IPS-NIHi7 (cell line): ENCODE measurements around the gene UNC45B.
"Not testable (repeated sequence)": the region's sequence is repeated elsewhere in the genome, so short reads cannot be mapped to it uniquely, and the experiment has no call there.

Source experiments
- DNase-seq: peaks from one replicate; pipeline ENCODE4 v3.0.0; 2012; ENCODE audit warnings: mixed read lengths; ENCODE audit errors: extremely low spot score

UNC45B gene

GRCh38 chr17:35147375-35147905, at the start of gene UNC45B:
Gene UNC45B (plus strand): TSS chr17:35147817. CDS start chr17:35148264, 447 bp downstream.
- no peak for DNase-seq

GRCh38 chr17:35099908-35100307, 47.7 kb upstream of the UNC45B start:
- DNase-seq, result no peak

GRCh38 chr17:35101036-35101435, 46.6 kb upstream of the UNC45B start:
- no peak for DNase-seq

- DNase-seq, result no peak
These were observed 45.9 kb upstream of the UNC45B start for GRCh38 chr17:35101725-35102124.

- no peak for DNase-seq
These were observed 44.3 kb upstream of the UNC45B start for GRCh38 chr17:35103271-35103670.

GRCh38 chr17:35104844-35105450, 42.7 kb upstream of the UNC45B start:
- no peak for DNase-seq

- not testable (repeated sequence) for DNase-seq
These were observed 36.8 kb upstream of the UNC45B start for GRCh38 chr17:35110791-35111190.

- peak; percentile 24 for DNase-seq
These were observed 30.8 kb upstream of the UNC45B start for GRCh38 chr17:35116845-35117244.

- DNase-seq, result no peak
These were observed 29.6 kb upstream of the UNC45B start for GRCh38 chr17:35117984-35118383.

GRCh38 chr17:35119370-35120165, 28.0 kb upstream of the UNC45B start, which contains the start of gene RAD51D:
Gene RAD51D (minus strand): TSS chr17:35119860. CDS start chr17:35119613, 247 bp downstream.
- peak; percentile 93 for DNase-seq

- no peak for DNase-seq
These were observed 26.3 kb upstream of the UNC45B start, which contains the start of gene FNDC8 for GRCh38 chr17:35121315-35121714. Gene FNDC8 (plus strand): TSS chr17:35121615. CDS start chr17:35121694, 79 bp downstream.

- no peak for DNase-seq
These were observed 19.7 kb upstream of the UNC45B start for GRCh38 chr17:35127751-35128514.

- no peak for DNase-seq
These were observed 18.3 kb upstream of the UNC45B start for GRCh38 chr17:35129154-35129972.

GRCh38 chr17:35129973-35130351, 17.7 kb upstream of the UNC45B start:
- DNase-seq, result no peak

- no peak for DNase-seq
These were observed 17.2 kb upstream of the UNC45B start for GRCh38 chr17:35130392-35130791.

- no peak for DNase-seq
These were observed 15.5 kb upstream of the UNC45B start for GRCh38 chr17:35132099-35132498.

- no peak for DNase-seq
These were observed 14.6 kb upstream of the UNC45B start for GRCh38 chr17:35132816-35133550.

- no peak for DNase-seq
These were observed 12.3 kb upstream of the UNC45B start for GRCh38 chr17:35135322-35135721.

GRCh38 chr17:35138218-35138617, 9.4 kb upstream of the UNC45B start:
- no peak for DNase-seq

GRCh38 chr17:35141681-35142466, 5.7 kb upstream of the UNC45B start, which contains the start of gene NLE1:
Gene NLE1 (minus strand): TSS chr17:35142303. CDS start chr17:35142275, 28 bp downstream.
- DNase-seq, result peak; percentile 95
